WTC11 (cell line): ENCODE results near the gene CDH2.

ENCODE experiments used
- CREB1 ChIP-seq: sonication (generic); formaldehyde crosslinking; IDR thresholded peaks from 2 replicates; pipeline ENCODE4 v1.8.0; 2023; ENCODE audit warnings: mild to moderate bottlenecking, missing genetic modification reagents
- CTCF ChIP-seq: fragments of 200-600 bp; IDR thresholded peaks from 2 replicates; pipeline ENCODE4 v1.8.0; 2022; ENCODE audit warnings: antibody characterized with exemption
- ESRRA ChIP-seq: sonication (generic); formaldehyde crosslinking; IDR thresholded peaks from 2 replicates; pipeline ENCODE4 v1.8.1; 2022; ENCODE audit warnings: mild to moderate bottlenecking, missing genetic modification reagents, borderline replicate concordance
- ETV6 ChIP-seq: sonication (generic); formaldehyde crosslinking; IDR thresholded peaks from 2 replicates; pipeline ENCODE4 v1.8.1; 2022; ENCODE audit warnings: mild to moderate bottlenecking, missing genetic modification reagents
- MLX ChIP-seq: sonication (generic); formaldehyde crosslinking; IDR thresholded peaks from 2 replicates; pipeline ENCODE4 v1.8.1; 2023; ENCODE audit warnings: mild to moderate bottlenecking, missing genetic modification reagents, moderate library complexity
- NR2C2 ChIP-seq: sonication (generic); formaldehyde crosslinking; IDR thresholded peaks from 2 replicates; pipeline ENCODE4 v1.8.0; 2022; ENCODE audit warnings: mild to moderate bottlenecking, missing genetic modification reagents
- TCF7 ChIP-seq: sonication (generic); formaldehyde crosslinking; IDR thresholded peaks from 2 replicates; pipeline ENCODE4 v1.8.0; 2022; ENCODE audit warnings: mild to moderate bottlenecking, low read depth, missing genetic modification reagents, moderate library complexity
- ZBTB43 ChIP-seq: sonication (generic); formaldehyde crosslinking; IDR thresholded peaks from 2 replicates; pipeline ENCODE4 v1.8.1; 2023; ENCODE audit warnings: mild to moderate bottlenecking, missing genetic modification reagents

- TF ChIP-seq TCF7 (CRISPR knock-in tag) (no peak), ZBTB43 (no peak), CTCF (no peak), ESRRA (CRISPR knock-in tag) (no peak), MLX (CRISPR knock-in tag) (no peak), CREB1 (CRISPR knock-in tag) (no peak), NR2C2 (CRISPR knock-in tag) (no peak), ETV6 (CRISPR knock-in tag) (no peak)
Measured at GRCh38 chr18:28204154-28204553, 27.2 kb upstream of the CDH2 start.
